Measurements from ENCODE around the gene CUL7. TPM values are rescaled to one million over a fixed set of nuclear protein-coding genes. Genes with fewer than 3 reads are reported as not detected.
"Not testable (repeated sequence)": the region's sequence is repeated elsewhere in the genome, so short reads cannot be mapped to it uniquely, and the experiment has no call there.

CUL7 gene
- total and polyA plus RNA-seq, 4 experiments from 2014 or later: 2.1 to 13.9 (median 8.8) TPM

- Mint-ChIP-seq H3K27me3 (peaks cover 2 to 4% of the 10 kb centered on the region in 2 donors), H3K27ac (no peak overlapping the region), H3K4me1 (peaks cover 8 to 14% (median 10%) of the 10 kb centered on the region in 4 donors), H3K4me3 (no peak overlapping the region), H3K36me3 (no peaks in the 10 kb centered on the region), H3K9me3 (no peaks in the 10 kb centered on the region)
- ChIA-PET CTCF (ENCODE audit: partially characterized antibody) (interaction anchor here (2.3 kb wide), 1 partner anchor 11 kb away, joined by 6 read pairs; no protein-coding TSS in a partner anchor), POLR2A (ENCODE audit: partially characterized antibody) (no interaction called here)
- intact Hi-C loops (cut with micrococcal nuclease): no loop called here
- H3K36me3 ChIP-seq (ENCODE audit: insufficient read depth, low read length): no peaks in the 10 kb centered on the region
- H3K9me3 ChIP-seq (ENCODE audit: control insufficient read depth in 1 of 2, low read length in 2 of 2): no peaks in the 10 kb centered on the region
- H3K4me3 ChIP-seq (ENCODE audit: low read length in 2 of 2): no peak overlapping the region
- no peak overlapping the region for H3K27ac ChIP-seq (ENCODE audit: low read depth, low read length)
- no peaks in the 10 kb centered on the region for H3K27me3 ChIP-seq (ENCODE audit: insufficient read depth, low read length)
- peaks cover 10% of the 10 kb centered on the region for H3K4me1 ChIP-seq (ENCODE audit: insufficient read depth, low read length)
- no peak for DNase-seq
These were observed 35.0 kb upstream of the CUL7 start for GRCh38 chr6:43088654-43089056.

GRCh38 chr6:43086022-43086658 lies 32.5 kb upstream of the CUL7 start:
- H3K27ac ChIP-seq (ENCODE audit: low read depth, low read length): no peak overlapping the region
- no peaks in the 10 kb centered on the region for H3K4me1 ChIP-seq (ENCODE audit: insufficient read depth, low read length)
- Mint-ChIP-seq H3K27ac (no peak overlapping the region), H3K36me3 (no peaks in the 10 kb centered on the region), H3K4me3 (no peak overlapping the region), H3K27me3 (peaks cover 3 to 4% of the 10 kb centered on the region in 2 donors), H3K9me3 (no peaks in the 10 kb centered on the region), H3K4me1 (no peaks in the 10 kb centered on the region)
- intact Hi-C loops (cut with micrococcal nuclease): no loop called here
- H3K4me3 ChIP-seq (ENCODE audit: low read length in 2 of 2): no peak overlapping the region
- ChIA-PET POLR2A (ENCODE audit: partially characterized antibody) (no interaction called here), CTCF (ENCODE audit: partially characterized antibody) (interaction anchor here (2.3 kb wide), 1 partner anchor 9 kb away, joined by 6 read pairs; no protein-coding TSS in a partner anchor)
- no peak for DNase-seq
- no peaks in the 10 kb centered on the region for H3K9me3 ChIP-seq (ENCODE audit: control insufficient read depth in 1 of 2, low read length in 2 of 2)
- no peaks in the 10 kb centered on the region for H3K27me3 ChIP-seq (ENCODE audit: insufficient read depth, low read length)
- no peaks in the 10 kb centered on the region for H3K36me3 ChIP-seq (ENCODE audit: insufficient read depth, low read length)

- H3K27me3 Mint-ChIP-seq: peaks cover 8 to 12% of the 10 kb centered on the region in 2 donors
- DNase-seq: no peak
- Histone ChIP-seq H3K27me3 (ENCODE audit: insufficient read depth, low read length) (no peaks in the 10 kb centered on the region), H3K4me1 (ENCODE audit: insufficient read depth, low read length) (no peaks in the 10 kb centered on the region), H3K4me3 (ENCODE audit: low read length in 2 of 2) (no peak overlapping the region), H3K9me3 (ENCODE audit: control insufficient read depth in 1 of 2, low read length in 2 of 2) (no peaks in the 10 kb centered on the region), H3K27ac (ENCODE audit: low read depth, low read length) (no peak overlapping the region), H3K36me3 (ENCODE audit: insufficient read depth, low read length) (no peaks in the 10 kb centered on the region)
- H3K27ac Mint-ChIP-seq: peak overlapping the region in 1 of 7 donors; percentile 36
- H3K4me3 Mint-ChIP-seq: no peak overlapping the region
- ChIA-PET POLR2A (ENCODE audit: partially characterized antibody) (no interaction called here), CTCF (ENCODE audit: partially characterized antibody) (no interaction called here)
- intact Hi-C loops (cut with micrococcal nuclease): no loop called here
- no peaks in the 10 kb centered on the region for H3K36me3 Mint-ChIP-seq
- H3K4me1 Mint-ChIP-seq: peaks cover 0 to 3% (median 0%) of the 10 kb centered on the region in 4 donors
- H3K9me3 Mint-ChIP-seq: no peaks in the 10 kb centered on the region
These were observed 29.4 kb upstream of the CUL7 start for GRCh38 chr6:43082806-43083655.

- H3K27me3 ChIP-seq (ENCODE audit: insufficient read depth, low read length): peaks cover 11% of the 10 kb centered on the region
- H3K4me1 ChIP-seq (ENCODE audit: insufficient read depth, low read length); H3K36me3 Mint-ChIP-seq; CTCF ChIA-PET (ENCODE audit: partially characterized antibody); H3K9me3 ChIP-seq (ENCODE audit: control insufficient read depth in 1 of 2, low read length in 2 of 2); H3K36me3 ChIP-seq (ENCODE audit: insufficient read depth, low read length); POLR2A ChIA-PET (ENCODE audit: partially characterized antibody); H3K4me3 Mint-ChIP-seq; H3K4me1 Mint-ChIP-seq; intact Hi-C loops (cut with micrococcal nuclease); H3K4me3 ChIP-seq (ENCODE audit: low read length in 2 of 2); DNase-seq; H3K27ac ChIP-seq (ENCODE audit: low read depth, low read length); H3K9me3 Mint-ChIP-seq; H3K27ac Mint-ChIP-seq: not testable (repeated sequence)
- peaks cover 12 to 18% of the 10 kb centered on the region in 2 donors for H3K27me3 Mint-ChIP-seq
These were observed 28.3 kb upstream of the CUL7 start for GRCh38 chr6:43081922-43082321.

- intact Hi-C loops (cut with micrococcal nuclease): no loop called here
- Mint-ChIP-seq H3K27ac (no peak overlapping the region), H3K27me3 (peaks cover 12 to 18% of the 10 kb centered on the region in 2 donors), H3K4me1 (peaks cover 0 to 10% (median 4%) of the 10 kb centered on the region in 4 donors), H3K4me3 (no peak overlapping the region), H3K9me3 (no peaks in the 10 kb centered on the region), H3K36me3 (no peaks in the 10 kb centered on the region)
- Histone ChIP-seq H3K4me1 (ENCODE audit: insufficient read depth, low read length) (peaks cover 10% of the 10 kb centered on the region), H3K4me3 (ENCODE audit: low read length in 2 of 2) (no peak overlapping the region), H3K27ac (ENCODE audit: low read depth, low read length) (no peak overlapping the region), H3K9me3 (ENCODE audit: control insufficient read depth in 1 of 2, low read length in 2 of 2) (no peaks in the 10 kb centered on the region), H3K27me3 (ENCODE audit: insufficient read depth, low read length) (peaks cover 15% of the 10 kb centered on the region), H3K36me3 (ENCODE audit: insufficient read depth, low read length) (no peaks in the 10 kb centered on the region)
- POLR2A ChIA-PET (ENCODE audit: partially characterized antibody): no interaction called here
- DNase-seq: no peak
- CTCF ChIA-PET (ENCODE audit: partially characterized antibody): interaction anchor here (0.8 kb wide), 1 partner anchor 62 kb away, joined by 3 read pairs; no protein-coding TSS in a partner anchor
These were observed 27.4 kb upstream of the CUL7 start for GRCh38 chr6:43081043-43081442.

- peaks cover 19% of the 10 kb centered on the region for H3K27me3 ChIP-seq (ENCODE audit: insufficient read depth, low read length)
- peak overlapping the region in 1 of 8 donors; percentile 11 for H3K4me3 Mint-ChIP-seq
These were observed 25.0 kb upstream of the CUL7 start for GRCh38 chr6:43078691-43079090.

GRCh38 chr6:43077981-43078511 lies 24.4 kb upstream of the CUL7 start:
- Mint-ChIP-seq H3K36me3 (peaks cover 7 to 12% of the 10 kb centered on the region in 2 donors), H3K9me3 (no peaks in the 10 kb centered on the region), H3K4me3 (peak overlapping the region in 4 of 8 donors; percentile 10 to 67 (median 47)), H3K4me1 (peaks cover 0 to 10% (median 4%) of the 10 kb centered on the region in 4 donors), H3K27me3 (peaks cover 8 to 17% of the 10 kb centered on the region in 2 donors), H3K27ac (no peak overlapping the region)
- Histone ChIP-seq H3K36me3 (ENCODE audit: insufficient read depth, low read length) (no peaks in the 10 kb centered on the region), H3K4me1 (ENCODE audit: insufficient read depth, low read length) (peaks cover 10% of the 10 kb centered on the region), H3K9me3 (ENCODE audit: control insufficient read depth in 1 of 2, low read length in 2 of 2) (no peaks in the 10 kb centered on the region), H3K27me3 (ENCODE audit: insufficient read depth, low read length) (peaks cover 19% of the 10 kb centered on the region), H3K27ac (ENCODE audit: low read depth, low read length) (no peak overlapping the region), H3K4me3 (ENCODE audit: low read length in 2 of 2) (no peak overlapping the region)
- DNase-seq: no peak
- intact Hi-C loops (cut with micrococcal nuclease): no loop called here
- ChIA-PET POLR2A (ENCODE audit: partially characterized antibody) (no interaction called here), CTCF (ENCODE audit: partially characterized antibody) (interaction anchor here (1.0 kb wide), 1 partner anchor 9 kb away, joined by 6 read pairs; no protein-coding TSS in a partner anchor)

More at GRCh38 chr6:43078691-43079090, 25.0 kb upstream of the CUL7 start:
- H3K27ac ChIP-seq (ENCODE audit: low read depth, low read length): no peak overlapping the region
- no peaks in the 10 kb centered on the region for H3K9me3 ChIP-seq (ENCODE audit: control insufficient read depth in 1 of 2, low read length in 2 of 2)
- Mint-ChIP-seq H3K9me3 (no peaks in the 10 kb centered on the region), H3K36me3 (peaks cover 5 to 6% of the 10 kb centered on the region in 2 donors), H3K4me1 (peaks cover 0 to 10% (median 4%) of the 10 kb centered on the region in 4 donors), H3K27me3 (peaks cover 8 to 18% of the 10 kb centered on the region in 2 donors), H3K27ac (no peak overlapping the region)
- no peak for DNase-seq
- ChIA-PET POLR2A (ENCODE audit: partially characterized antibody) (no interaction called here), CTCF (ENCODE audit: partially characterized antibody) (interaction anchor here (1.0 kb wide), 1 partner anchor 12 kb away, joined by 3 read pairs; no protein-coding TSS in a partner anchor)
- peaks cover 10% of the 10 kb centered on the region for H3K4me1 ChIP-seq (ENCODE audit: insufficient read depth, low read length)
- H3K36me3 ChIP-seq (ENCODE audit: insufficient read depth, low read length): no peaks in the 10 kb centered on the region
- no peak overlapping the region for H3K4me3 ChIP-seq (ENCODE audit: low read length in 2 of 2)
- intact Hi-C loops (cut with micrococcal nuclease): no loop called here

Measured in CD4-positive, alpha-beta memory T cell (primary cell).